ENCODE results near the gene DVL3. TPM values are rescaled to one million over a fixed set of nuclear protein-coding genes. Genes with fewer than 3 reads are reported as not detected.

DVL3 gene
- total RNA-seq, 4 donors from 2014 or later = 56.8 to 117 (median 66.4) TPM

- no peaks in the 10 kb centered on the region for H3K36me3 ChIP-seq
- H3K9me3 ChIP-seq = no peaks in the 10 kb centered on the region
- H3K4me1 ChIP-seq = no peaks in the 10 kb centered on the region
- no peak for TF ChIP-seq EP300 (IDR thresholded peaks at IDR 0.05)
- TF ChIP-seq CTCF (IDR thresholded peaks at IDR 0.05) = no peak
- TF ChIP-seq POLR2AphosphoS5 (IDR thresholded peaks at IDR 0.05) = no peak
- no peak for TF ChIP-seq POLR2A (IDR thresholded peaks at IDR 0.05)
- peaks cover 63% of the 10 kb centered on the region for H3K27me3 ChIP-seq
- no peak for ATAC-seq
- H3K27ac ChIP-seq = no peak overlapping the region
- 62 to 74% methylated on average over 3 of the region's 3 CpGs for WGBS, 2 donors (ENCODE audit: low coverage in 1 of 2)
- no peak overlapping the region for H3K4me3 ChIP-seq
Observed at GRCh38 chr3:184222521-184222920, 67.3 kb downstream of the DVL3 start.

Other genes starting within 250 kb of the DVL3 start
- gene ABCC5, start 137.5 kb upstream of the DVL3 start, total RNA-seq = 10 to 100 TPM; 16.2 to 25.1 (median 17.5) TPM
- gene HTR3D, start 123.6 kb upstream of the DVL3 start, total RNA-seq = not detected
- not detected for gene HTR3C, start 102.3 kb upstream of the DVL3 start, total RNA-seq
- not detected for gene HTR3E, start 58.3 kb upstream of the DVL3 start, total RNA-seq
- 10 to 100 TPM; 36.2 to 49.2 (median 44.3) TPM for gene EIF2B5, start 20.0 kb upstream of the DVL3 start, total RNA-seq
- gene AP2M1, start 19.5 kb downstream of the DVL3 start, total RNA-seq = 100 to 1,000 TPM; 234 to 322 (median 288) TPM
- 10 to 100 TPM; 31.8 to 54.9 (median 39.5) TPM for gene ABCF3, start 30.8 kb downstream of the DVL3 start, total RNA-seq
- gene VWA5B2, start 74.2 kb downstream of the DVL3 start, total RNA-seq = under 1 TPM in 2 of 4 donors, not detected in 2; 0.10 to 0.54 TPM
- 10 to 100 TPM; 30.0 to 62.6 (median 38.6) TPM for gene ALG3, start 93.6 kb downstream of the DVL3 start, total RNA-seq
- gene EEF1AKMT4, start 94.3 kb downstream of the DVL3 start, total RNA-seq = 1 to 10 TPM; 1.4 to 3.8 (median 2.2) TPM
- not detected for gene CAMK2N2, start 106.2 kb downstream of the DVL3 start, total RNA-seq
- under 1 TPM; 0.12 to 0.67 (median 0.52) TPM for gene ECE2, start 120.6 kb downstream of the DVL3 start, total RNA-seq
- 100 to 1,000 TPM; 225 to 365 (median 273) TPM for gene PSMD2, start 143.9 kb downstream of the DVL3 start, total RNA-seq
- 100 to 1,000 TPM; 233 to 431 (median 300) TPM for gene EIF4G1, start 159.2 kb downstream of the DVL3 start, total RNA-seq
- 10 to 100 TPM; 53.9 to 71.4 (median 65.3) TPM for gene FAM131A, start 182.2 kb downstream of the DVL3 start, total RNA-seq
- 1 to 10 TPM; 2.0 to 6.8 (median 2.3) TPM for gene CLCN2, start 206.2 kb downstream of the DVL3 start, total RNA-seq
- gene POLR2H, start 206.3 kb downstream of the DVL3 start, total RNA-seq = 10 to 100 TPM; 32.8 to 54.1 (median 40.9) TPM
- gene THPO, start 222.8 kb downstream of the DVL3 start, total RNA-seq = under 1 TPM in 2 of 4 donors, not detected in 2; 0.31 to 0.94 TPM
- 10 to 100 TPM in 3 of 4 donors, 1 to 10 TPM in 1; 8.2 to 27.4 (median 16.5) TPM for gene CHRD, start 224.7 kb downstream of the DVL3 start, total RNA-seq

Data from gastroesophageal sphincter (tissue), 4 donors.